Upper lobe of left lung (tissue), 6 donors: ENCODE data around the gene SULF2. TPM values are rescaled to one million over a fixed set of nuclear protein-coding genes. Genes with fewer than 3 reads are reported as not detected.
"Not testable (repeated sequence)": the region's sequence is repeated elsewhere in the genome, so short reads cannot be mapped to it uniquely, and the experiment has no call there.

Source experiments
- ATAC-seq, 2 donors: fragments of 200-7000 bp; cut with Tn5 transposase; one replicate each; pipeline ENCODE4 v1.9.1; 2022; ENCODE audit warnings: mild to moderate bottlenecking in 2 of 2, moderate library complexity in 2 of 2; ENCODE audit not compliant: low FRiP score in 2 of 2
- DNase-seq, 2 donors: peaks; one replicate each; pipeline ENCODE4 v3.0.0-alpha.2; 2019 to 2020
- H3K27ac ChIP-seq, 4 donors: fragments of 200-600 bp; sonication (generic); one replicate each; pipeline ENCODE4 v1.5.1; 2016 to 2019
- H3K27me3 ChIP-seq, 4 donors: fragments of 200-600 bp; sonication (generic); one replicate each; pipeline ENCODE4 v1.5.1; 2017 to 2019
- H3K36me3 ChIP-seq, 4 donors: fragments of 200-600 bp; sonication (generic); one replicate each; pipeline ENCODE4 v1.5.1; 2016 to 2019
- H3K4me1 ChIP-seq, 4 donors: fragments of 200-600 bp; sonication (generic); one replicate each; pipeline ENCODE4 v1.5.1; 2018 to 2019
- H3K4me3 ChIP-seq, 4 donors: fragments of 200-600 bp; sonication (generic); one replicate each; pipeline ENCODE4 v1.5.1; 2017 to 2019; ENCODE audit warnings: mild to moderate bottlenecking in 2 of 4, moderate library complexity in 1 of 4
- H3K9me3 ChIP-seq, 4 donors: fragments of 200-600 bp; sonication (generic); one replicate each; pipeline ENCODE4 v1.5.1; 2018 to 2019
- EP300 ChIP-seq, 4 donors: sonication (generic); formaldehyde crosslinking; IDR thresholded peaks; one replicate each; pipeline ENCODE4 v1.5.1; 2017; ENCODE audit warnings: antibody characterized with exemption in 4 of 4, control low read depth in 2 of 4
- POLR2A ChIP-seq, 4 donors: fragments of 450-650 bp; IDR thresholded peaks; one replicate each; pipeline ENCODE4 v1.5.1; 2016 to 2017; ENCODE audit warnings: antibody characterized with exemption in 4 of 4, mild to moderate bottlenecking in 2 of 4
- POLR2AphosphoS5 ChIP-seq, 2 donors: sonication (generic); formaldehyde crosslinking; IDR thresholded peaks; one replicate each; pipeline ENCODE4 v1.5.1; 2017; ENCODE audit warnings: antibody characterized with exemption in 2 of 2
- WGBS, 2 donors: methylation state at CpG; one replicate each; pipeline ENCODE4 v1.1.5; 2017 to 2018; 5-methylcytosine and 5-hydroxymethylcytosine counted together
- total RNA-seq, 6 donors: library from RNA; depleted of rRNA in 4 of 6; stranded (reverse); fragments of >200 nt in 4 of 6; gene quantifications; one replicate each; pipeline versions ENCODE4 v1.1.0 to v1.2.1, GENCODE V29; 2016 to 2021
- TF ChIP-seq, protein P1 (sequence below), 6 experiments: fragments of 450-650 bp in 4 of 6; fragments of 200-600 bp in 2 of 6; sonication (generic) in 2 of 6; IDR thresholded peaks; one replicate each; pipeline ENCODE4 v1.5.1; 2016 to 2019; ENCODE audit warnings: antibody characterized with exemption in 6 of 6
- donor health status: DM: no; HTN: no; CAD: no; lungs with moderate emphysema.
- donor health status: DM: no; HTN: yes; CAD: no; lungs with severe emphysema.

Gene SULF2
- total RNA-seq, 6 donors from 2014 or later = 15.0 to 63.8 (median 21.7) TPM

- H3K27me3 ChIP-seq = no peaks in the 10 kb centered on the region
- TF ChIP-seq POLR2AphosphoS5 (IDR thresholded peaks at IDR 0.05) = no peak
- no peak for TF ChIP-seq EP300 (IDR thresholded peaks at IDR 0.05)
- TF ChIP-seq, protein P1, sequence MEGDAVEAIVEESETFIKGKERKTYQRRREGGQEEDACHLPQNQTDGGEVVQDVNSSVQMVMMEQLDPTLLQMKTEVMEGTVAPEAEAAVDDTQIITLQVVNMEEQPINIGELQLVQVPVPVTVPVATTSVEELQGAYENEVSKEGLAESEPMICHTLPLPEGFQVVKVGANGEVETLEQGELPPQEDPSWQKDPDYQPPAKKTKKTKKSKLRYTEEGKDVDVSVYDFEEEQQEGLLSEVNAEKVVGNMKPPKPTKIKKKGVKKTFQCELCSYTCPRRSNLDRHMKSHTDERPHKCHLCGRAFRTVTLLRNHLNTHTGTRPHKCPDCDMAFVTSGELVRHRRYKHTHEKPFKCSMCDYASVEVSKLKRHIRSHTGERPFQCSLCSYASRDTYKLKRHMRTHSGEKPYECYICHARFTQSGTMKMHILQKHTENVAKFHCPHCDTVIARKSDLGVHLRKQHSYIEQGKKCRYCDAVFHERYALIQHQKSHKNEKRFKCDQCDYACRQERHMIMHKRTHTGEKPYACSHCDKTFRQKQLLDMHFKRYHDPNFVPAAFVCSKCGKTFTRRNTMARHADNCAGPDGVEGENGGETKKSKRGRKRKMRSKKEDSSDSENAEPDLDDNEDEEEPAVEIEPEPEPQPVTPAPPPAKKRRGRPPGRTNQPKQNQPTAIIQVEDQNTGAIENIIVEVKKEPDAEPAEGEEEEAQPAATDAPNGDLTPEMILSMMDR (IDR thresholded peaks at IDR 0.05) = no peak
- H3K4me3 ChIP-seq = no peak overlapping the region
- WGBS, 2 donors = 73% methylated on average over 14 of the region's 14 CpGs; no CpG with 5 or more reads in 1 of the 2 donors
- DNase-seq (no peak), ATAC-seq (no peak)
- H3K36me3 ChIP-seq = no peaks in the 10 kb centered on the region
- H3K9me3 ChIP-seq = no peaks in the 10 kb centered on the region
- H3K27ac ChIP-seq = no peak overlapping the region
- no peaks in the 10 kb centered on the region for H3K4me1 ChIP-seq
Observed at GRCh38 chr20:47805951-47806350, 20.7 kb upstream of the SULF2 start.

- H3K36me3 ChIP-seq, H3K9me3 ChIP-seq, H3K27ac ChIP-seq, H3K4me3 ChIP-seq, DNase-seq, ATAC-seq, H3K27me3 ChIP-seq, H3K4me1 ChIP-seq: not testable (repeated sequence)
- 87 to 88% methylated on average over 7 of the region's 7 CpGs for WGBS, 2 donors
Observed at GRCh38 chr20:47804972-47805371, 19.7 kb upstream of the SULF2 start.

DNA sequence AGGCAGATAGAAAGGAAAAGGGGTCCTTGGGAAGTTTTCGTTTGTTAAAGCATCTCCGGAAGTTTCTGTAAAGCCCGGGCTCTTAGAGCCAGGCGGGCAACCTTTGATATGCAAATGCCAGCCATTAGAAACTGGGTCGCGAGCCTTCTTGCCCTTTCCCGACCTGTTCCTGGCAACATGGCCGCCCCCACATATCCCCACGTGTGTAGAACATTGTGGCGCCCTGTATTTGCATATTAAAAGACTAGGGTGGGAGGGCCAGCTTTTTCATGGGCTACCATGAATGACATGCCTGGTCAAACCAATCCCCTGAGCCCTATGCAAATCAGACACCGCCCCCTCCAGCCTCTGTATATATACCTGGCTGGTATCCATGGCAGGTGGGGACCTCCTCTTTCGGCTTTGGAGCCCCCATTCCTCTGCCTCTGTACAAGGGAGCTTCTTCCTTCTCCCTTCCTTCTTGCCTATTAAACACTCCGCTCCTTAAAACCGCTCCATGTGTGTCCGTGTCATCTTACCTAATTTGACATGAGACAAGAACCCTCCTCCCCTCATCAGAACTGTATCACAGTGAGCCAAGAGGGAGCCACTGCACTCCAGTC is 19.0 kb upstream of the SULF2 start:
- H3K27me3 ChIP-seq, H3K4me3 ChIP-seq, H3K36me3 ChIP-seq, ATAC-seq, H3K27ac ChIP-seq, H3K4me1 ChIP-seq, DNase-seq, H3K9me3 ChIP-seq: not testable (repeated sequence)
- WGBS, 2 donors = 84 to 87% methylated on average over 15 of the region's 15 CpGs

GRCh38 chr20:47802975-47803374 is 17.7 kb upstream of the SULF2 start:
- Histone ChIP-seq H3K4me1 (peaks cover 0 to 10% (median 3%) of the 10 kb centered on the region in 4 donors), H3K9me3 (no peaks in the 10 kb centered on the region), H3K4me3 (no peak overlapping the region), H3K36me3 (no peaks in the 10 kb centered on the region), H3K27me3 (no peaks in the 10 kb centered on the region), H3K27ac (no peak overlapping the region)
- DNase-seq (no peak), ATAC-seq (no peak)
- 86 to 89% methylated on average over 3 of the region's 3 CpGs for WGBS, 2 donors
- TF ChIP-seq POLR2AphosphoS5 (IDR thresholded peaks at IDR 0.05) (no peak), EP300 (IDR thresholded peaks at IDR 0.05) (no peak), POLR2A (IDR thresholded peaks at IDR 0.05) (no peak)
- TF ChIP-seq, protein P1 (IDR thresholded peaks at IDR 0.05) = no peak

DNA sequence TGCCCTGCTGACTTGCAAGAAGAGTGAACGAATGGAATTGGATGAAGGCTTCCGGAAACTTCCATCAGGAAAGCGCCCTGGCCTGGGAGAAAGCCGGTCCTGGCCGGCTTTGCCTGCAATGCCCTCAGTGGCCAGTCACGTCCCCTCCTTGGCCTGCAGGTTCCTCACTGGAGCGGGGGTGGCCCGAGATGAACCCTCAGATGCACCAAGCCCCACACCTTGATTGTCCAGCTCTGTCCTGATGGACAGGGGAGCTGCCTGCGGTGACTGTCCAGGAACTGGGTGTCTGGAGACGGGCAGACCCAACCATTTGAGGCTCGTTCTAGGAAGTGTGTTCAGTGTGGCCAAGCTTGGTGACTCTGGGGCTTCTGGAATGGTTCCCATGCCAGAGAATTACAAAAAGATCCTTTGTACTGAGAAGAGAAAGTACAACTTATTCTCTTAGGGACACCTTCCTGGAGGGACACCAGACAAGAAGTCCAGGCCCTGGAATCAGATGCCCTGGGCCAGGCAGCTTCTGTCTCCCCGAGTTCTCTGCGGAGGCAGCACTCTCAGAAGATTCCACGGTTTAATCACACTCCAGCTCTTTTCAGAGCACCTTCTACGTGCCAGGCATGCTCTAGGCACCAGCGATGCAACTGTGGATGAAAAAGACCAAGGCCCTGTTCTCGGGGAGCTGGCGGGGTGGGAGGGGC is 17.1 kb upstream of the SULF2 start:
- no peaks in the 10 kb centered on the region for H3K9me3 ChIP-seq
- H3K36me3 ChIP-seq = no peaks in the 10 kb centered on the region
- no peak overlapping the region for H3K27ac ChIP-seq
- no peak for ATAC-seq
- H3K4me3 ChIP-seq = no peak overlapping the region
- TF ChIP-seq, protein P1 (IDR thresholded peaks at IDR 0.05) = no peak
- TF ChIP-seq EP300 (IDR thresholded peaks at IDR 0.05) = no peak
- TF ChIP-seq POLR2AphosphoS5 (IDR thresholded peaks at IDR 0.05) = no peak
- peaks cover 0 to 10% (median 3%) of the 10 kb centered on the region in 4 donors for H3K4me1 ChIP-seq
- no peak for DNase-seq
- WGBS, 2 donors = 82 to 89% methylated on average over 18 of the region's 18 CpGs
- H3K27me3 ChIP-seq = no peaks in the 10 kb centered on the region

DNA sequence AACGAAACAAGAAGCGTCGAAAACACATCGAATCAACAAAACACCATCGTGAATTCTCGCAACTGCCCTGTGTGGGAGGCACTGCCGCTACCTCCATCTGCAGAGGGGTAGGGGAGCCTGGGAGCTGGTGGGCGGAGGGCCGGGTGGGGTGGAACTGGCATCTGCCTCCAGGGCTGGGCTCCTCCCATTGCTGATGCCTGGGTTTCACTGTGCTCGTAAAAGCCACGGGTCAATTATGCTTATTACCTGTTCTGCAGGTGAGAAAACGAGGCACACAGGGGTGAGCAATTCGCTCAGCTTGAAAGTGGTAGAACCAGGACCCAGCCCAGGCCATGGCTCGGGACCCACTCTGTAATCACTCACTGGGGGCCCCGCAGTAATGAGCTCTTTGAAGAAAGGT is 16.5 kb upstream of the SULF2 start:
- Histone ChIP-seq H3K36me3 (no peaks in the 10 kb centered on the region), H3K4me1 (peaks cover 0 to 10% (median 6%) of the 10 kb centered on the region in 4 donors), H3K27ac (no peak overlapping the region), H3K9me3 (no peaks in the 10 kb centered on the region), H3K27me3 (no peaks in the 10 kb centered on the region), H3K4me3 (no peak overlapping the region)
- WGBS, 2 donors = 87 to 88% methylated on average over 15 of the region's 15 CpGs
- TF ChIP-seq POLR2AphosphoS5 (IDR thresholded peaks at IDR 0.05) (no peak), POLR2A (IDR thresholded peaks at IDR 0.05) (no peak), EP300 (IDR thresholded peaks at IDR 0.05) (no peak)
- TF ChIP-seq, protein P1 (IDR thresholded peaks at IDR 0.05) = no peak
- ATAC-seq (no peak), DNase-seq (no peak)
